Iris pigment epithelial cell (primary cell): Measurements from ENCODE around the gene PDLIM4.
A peak's percentile ranks its signal among the peaks of the same experiment; 100 is the strongest.

Source experiments
- DNase-seq: peaks from one replicate; pipeline ENCODE4 v3.0.0-alpha.2; 2011; ENCODE audit warnings: low read depth

The PDLIM4 gene

GRCh38 chr5:132308701-132309100, 51.2 kb downstream of the PDLIM4 start:
- no peak for DNase-seq

- no peak for DNase-seq
Observed at GRCh38 chr5:132309679-132310078, 52.2 kb downstream of the PDLIM4 start.

GRCh38 chr5:132310141-132310834, 52.8 kb downstream of the PDLIM4 start:
- DNase-seq, result no peak

- peak; percentile 87 for DNase-seq
Observed at GRCh38 chr5:132313366-132313765, 55.9 kb downstream of the PDLIM4 start.

GRCh38 chr5:132313961-132314432, 56.5 kb downstream of the PDLIM4 start:
- DNase-seq, result no peak

GRCh38 chr5:132315529-132316067, 58.1 kb downstream of the PDLIM4 start:
- no peak for DNase-seq

- DNase-seq, result no peak
Observed at GRCh38 chr5:132319975-132320374, 62.5 kb downstream of the PDLIM4 start.

GRCh38 chr5:132321109-132321721, 63.7 kb downstream of the PDLIM4 start:
- no peak for DNase-seq

- no peak for DNase-seq
Observed at GRCh38 chr5:132322266-132322665, 64.8 kb downstream of the PDLIM4 start.
